RCC 7860 (cell line): ENCODE results near the gene FILIP1L.

ENCODE experiments used
- DNase-seq: peaks from one replicate; pipeline ENCODE4 v3.0.0-alpha.2; 2015; ENCODE audit warnings: low spot score
- FAIRE-seq: peaks from 2 replicates; lab custom pipeline; 2012; peaks lifted over from hg19 to GRCh38; lab: Jason Lieb, UNC

The FILIP1L gene

DNA sequence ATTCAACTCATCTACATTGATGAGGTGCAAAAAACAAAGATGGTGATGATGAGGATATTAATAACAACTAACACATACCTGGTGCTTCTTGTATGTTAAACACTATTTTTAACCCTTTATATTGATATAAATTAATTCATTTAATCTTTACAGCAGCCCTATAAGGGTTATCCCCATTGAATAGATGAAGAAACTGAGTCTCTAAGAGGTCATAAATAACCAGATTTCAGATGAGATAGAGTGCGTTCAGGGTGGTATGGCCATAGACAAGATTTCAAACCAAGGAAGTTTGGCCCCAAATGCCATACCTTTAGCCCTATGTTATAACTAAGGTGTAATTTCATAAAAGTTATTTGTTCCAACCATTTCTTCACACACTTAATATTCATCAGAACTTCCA, 214.1 kb downstream of the FILIP1L start:
- DNase-seq: no peak
- no peak for FAIRE-seq

GRCh38 chr3:99899603-99900002, 214.7 kb downstream of the FILIP1L start:
- no peak for FAIRE-seq
- DNase-seq: no peak

DNA sequence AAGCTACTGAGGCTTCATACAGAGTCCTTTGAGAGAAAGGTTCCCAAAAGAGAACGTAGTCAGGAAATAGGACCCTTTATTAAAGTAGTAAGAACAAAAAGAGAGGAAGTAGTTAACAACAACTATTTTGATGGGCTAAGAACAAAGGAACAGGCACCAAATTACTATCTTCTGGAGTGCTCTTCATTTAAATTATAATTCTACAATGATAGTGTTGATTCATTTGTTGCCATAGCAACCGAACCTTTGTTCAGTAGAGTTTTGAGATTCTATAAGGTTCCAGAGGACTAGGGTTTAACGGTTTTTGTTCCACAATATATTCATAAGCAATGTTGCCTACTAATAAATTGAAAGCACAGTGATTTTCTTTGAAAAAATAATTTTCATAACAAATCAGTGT, 217.8 kb downstream of the FILIP1L start:
- no peak for FAIRE-seq
- DNase-seq: no peak

- DNase-seq (peak; percentile 91), FAIRE-seq (peak; percentile 94)
These were observed 218.4 kb downstream of the FILIP1L start for GRCh38 chr3:99895703-99896441.

DNA sequence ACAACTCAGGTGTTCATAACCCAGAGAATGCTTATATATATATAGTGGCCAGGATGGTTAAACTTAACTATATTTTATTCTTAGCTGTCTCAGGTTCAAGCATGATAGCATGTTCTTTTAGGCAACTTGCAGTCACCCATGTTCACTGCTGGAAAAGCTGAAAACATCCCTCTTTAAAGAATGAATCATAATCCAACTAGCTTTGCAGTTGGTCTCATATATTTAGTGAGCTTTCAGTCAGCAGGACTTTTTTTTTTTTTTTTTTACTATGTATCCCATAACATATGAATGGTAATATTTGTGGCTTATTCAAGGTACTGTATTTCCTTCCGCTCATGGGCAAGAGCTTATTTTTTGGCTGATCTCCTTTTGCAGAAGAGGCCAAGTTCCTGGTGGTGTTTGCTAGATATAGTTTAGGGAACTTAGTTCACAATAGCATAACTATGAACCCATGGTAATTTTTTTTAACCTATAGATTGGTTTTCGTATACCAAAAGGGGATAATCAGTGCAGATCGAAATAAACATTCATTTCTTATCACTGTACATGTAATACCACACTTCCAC, 219.1 kb downstream of the FILIP1L start:
- FAIRE-seq: no peak
- DNase-seq: no peak

DNA sequence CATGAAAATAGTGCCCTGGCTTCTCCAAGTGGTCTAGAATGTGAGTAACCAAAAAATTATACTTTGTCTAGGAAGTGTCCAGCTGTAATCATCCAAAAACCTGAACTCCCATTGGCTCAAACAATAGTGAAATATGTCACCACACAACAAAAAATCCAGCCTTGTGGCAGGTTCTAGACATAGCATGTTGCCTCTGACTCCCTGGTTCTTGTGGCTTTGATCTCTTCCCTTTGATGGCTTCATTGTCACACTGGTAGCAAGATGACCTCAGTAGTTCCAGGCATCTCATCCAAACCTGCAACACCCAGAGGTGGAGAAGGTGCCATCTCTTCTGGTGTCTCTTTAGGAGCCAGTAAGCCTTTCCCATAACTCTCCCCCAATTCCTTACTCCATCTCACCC, 222.0 kb downstream of the FILIP1L start:
- no peak for DNase-seq
- no peak for FAIRE-seq

GRCh38 chr3:99891610-99892285, 222.6 kb downstream of the FILIP1L start:
- DNase-seq (no peak), FAIRE-seq (no peak)

GRCh38 chr3:99885851-99886250, 228.4 kb downstream of the FILIP1L start:
- FAIRE-seq: no peak
- DNase-seq: no peak

DNA sequence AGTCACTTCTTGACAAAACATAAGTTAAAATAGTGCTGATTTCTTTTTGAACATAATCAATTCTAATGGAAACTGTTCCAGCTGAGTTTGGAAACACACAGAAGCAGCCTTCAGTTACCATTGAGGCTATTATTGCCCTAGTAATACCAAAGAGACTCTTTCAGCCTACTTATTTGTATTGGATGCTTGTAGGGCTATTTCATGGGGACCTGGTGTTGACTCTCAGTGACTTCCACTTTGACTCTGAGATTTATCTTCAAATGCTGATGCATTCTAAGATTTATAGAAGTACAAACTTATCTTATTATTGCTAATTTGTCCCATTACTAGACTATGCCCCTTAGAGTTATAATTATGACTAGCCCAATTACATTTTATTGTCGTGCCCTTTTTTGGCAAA, 229.2 kb downstream of the FILIP1L start:
- FAIRE-seq: no peak

DNA sequence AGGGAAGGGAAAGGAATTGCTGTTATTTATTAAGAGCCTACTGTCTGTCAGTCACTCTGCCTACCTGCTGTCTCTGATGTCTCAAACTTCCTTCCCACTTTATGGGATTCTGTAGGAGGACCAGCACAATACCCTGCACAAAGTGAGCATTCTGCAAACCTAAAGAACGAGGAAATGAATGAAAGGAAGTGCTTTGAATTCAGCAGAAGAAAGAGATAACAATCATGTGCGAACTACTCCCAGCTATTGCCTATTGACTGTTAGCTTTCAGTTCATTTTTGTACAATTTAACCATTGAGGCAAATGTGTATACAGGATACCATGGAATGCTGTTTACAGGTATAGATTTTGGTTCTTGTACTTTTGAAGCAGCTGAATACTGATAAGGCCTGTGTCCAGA, 229.8 kb downstream of the FILIP1L start:
- FAIRE-seq: no peak

More for the DNA sequence above, 229.2 kb downstream of the FILIP1L start:
- DNase-seq: no peak

GRCh38 chr3:99883693-99884092, 230.6 kb downstream of the FILIP1L start:
- FAIRE-seq (no peak), DNase-seq (no peak)

More for the DNA sequence above, 229.8 kb downstream of the FILIP1L start:
- no peak for DNase-seq

DNA sequence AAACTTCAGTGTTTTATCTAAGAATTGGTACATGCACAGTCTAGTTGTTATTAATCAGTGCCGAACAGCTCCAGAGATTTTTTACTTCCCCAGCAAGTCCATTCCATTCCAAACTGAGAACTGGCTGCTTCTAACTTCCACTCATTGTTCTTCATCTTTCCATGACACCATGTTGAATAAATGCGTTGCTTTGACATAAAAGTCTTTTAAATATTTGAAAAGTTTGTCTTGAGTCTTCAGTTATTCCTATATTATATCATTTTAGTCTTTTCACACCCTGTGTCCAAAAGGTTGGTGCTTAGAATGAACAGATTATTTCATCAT, 231.2 kb downstream of the FILIP1L start:
- FAIRE-seq (no peak), DNase-seq (no peak)

DNA sequence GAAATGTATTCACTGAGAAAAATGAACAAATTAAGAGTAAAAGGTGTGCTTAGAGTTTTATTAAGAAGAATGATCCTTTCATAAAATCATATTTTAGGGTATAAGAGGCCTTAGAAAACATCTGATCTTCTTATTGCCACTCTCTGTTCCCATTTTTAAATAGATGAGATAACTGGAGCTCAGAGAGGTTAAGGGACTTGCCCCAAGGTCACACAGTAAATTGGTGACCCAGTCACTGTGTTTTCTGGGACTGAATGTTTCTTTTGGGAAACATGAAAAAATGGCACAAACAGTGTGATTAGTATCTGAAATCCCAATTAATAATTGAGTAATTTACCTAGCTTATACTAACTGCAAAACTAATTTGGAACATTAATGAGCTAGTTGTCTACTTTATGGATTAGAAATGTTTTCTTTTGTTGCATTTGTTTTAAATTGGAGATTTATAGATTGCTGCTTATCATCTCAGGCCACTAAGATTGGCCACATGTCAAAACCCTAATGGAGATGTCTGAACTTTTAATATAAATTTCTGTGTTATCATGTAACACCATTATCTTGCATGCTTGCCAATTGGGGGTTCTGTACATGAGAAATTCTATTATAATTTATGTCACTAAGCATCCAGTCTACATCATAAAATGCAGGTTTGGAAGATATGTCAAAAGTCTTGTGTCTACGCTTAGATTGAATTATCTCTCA, 231.7 kb downstream of the FILIP1L start:
- FAIRE-seq (no peak), DNase-seq (no peak)

GRCh38 chr3:99881121-99881524, 233.2 kb downstream of the FILIP1L start:
- no peak for DNase-seq
- no peak for FAIRE-seq

DNA sequence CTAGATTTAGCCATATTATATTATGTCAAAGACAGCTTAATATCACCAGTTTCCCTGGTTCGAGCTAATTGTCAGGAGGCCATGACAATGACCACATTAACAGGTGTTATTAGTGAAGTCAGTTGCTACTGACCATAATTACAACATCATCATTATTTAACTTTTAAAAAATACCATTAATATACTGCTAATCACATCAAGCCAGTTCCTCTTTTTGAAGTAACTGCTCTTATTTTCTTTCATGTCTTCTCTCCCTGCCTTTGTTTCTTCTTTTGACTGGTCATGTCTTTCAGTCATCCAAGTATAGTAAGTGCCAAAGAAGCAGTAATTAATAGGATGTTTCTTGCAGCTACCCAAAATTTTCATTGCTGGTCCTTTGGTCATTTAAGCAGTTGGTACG, 235.0 kb downstream of the FILIP1L start:
- FAIRE-seq (no peak), DNase-seq (no peak)

- FAIRE-seq (peak; percentile 92), DNase-seq (peak; percentile 86)
These were observed 236.3 kb downstream of the FILIP1L start for GRCh38 chr3:99878005-99878404.

- peak; percentile 23 for FAIRE-seq
- no peak for DNase-seq
These were observed 237.2 kb downstream of the FILIP1L start for GRCh38 chr3:99877031-99877579.

- FAIRE-seq (no peak), DNase-seq (peak; percentile 53)
These were observed 238.1 kb downstream of the FILIP1L start for GRCh38 chr3:99875929-99876841.

- no peak for FAIRE-seq
- DNase-seq: peak; percentile 37
These were observed 238.7 kb downstream of the FILIP1L start for GRCh38 chr3:99875581-99875928.

- FAIRE-seq (no peak), DNase-seq (no peak)
These were observed 239.9 kb downstream of the FILIP1L start for GRCh38 chr3:99874237-99875002.
